Activated CD4-positive, alpha-beta T cell treated with anti-CD3 and anti-CD28 coated beads for 36 hours (primary cell): ENCODE measurements around the gene MYL6B. TPM values are rescaled to one million over a fixed set of nuclear protein-coding genes. Genes with fewer than 3 reads are reported as not detected.

Source experiments
- ATAC-seq: fragments of 200-7000 bp; cut with Tn5 transposase; one replicate; pipeline ENCODE4 v1.10.0; 2021; ENCODE audit warnings: mild to moderate bottlenecking, moderate library complexity
- CTCF ChIA-PET: fragments of 350-600 bp; sonication (Branson Sonifier 250); formaldehyde crosslinking; loops from one replicate; lab custom pipeline; 2021; ENCODE audit warnings: antibody characterized with exemption; lab: Charles Lee
- POLR2A ChIA-PET: fragments of 350-600 bp; sonication (Branson Sonifier 250); formaldehyde crosslinking; loops from one replicate; lab custom pipeline; 2021; ENCODE audit warnings: antibody characterized with exemption, inconsistent platforms; lab: Charles Lee
- DNase-seq: peaks from one replicate; pipeline ENCODE4 v3.0.0-alpha.2; 2020
- H3K27ac Mint-ChIP-seq: one replicate; pipeline ENCODE4 v1.8.0; 2021; ENCODE audit warnings: mixed read lengths
- H3K27me3 Mint-ChIP-seq: one replicate; pipeline ENCODE4 v1.8.0; 2021; ENCODE audit warnings: mixed read lengths
- H3K36me3 Mint-ChIP-seq: one replicate; pipeline ENCODE4 v1.8.0; 2021; ENCODE audit warnings: low read depth, mixed read lengths
- H3K4me1 Mint-ChIP-seq: one replicate; pipeline ENCODE4 v1.8.0; 2021; ENCODE audit warnings: mixed read lengths
- H3K4me3 Mint-ChIP-seq: one replicate; pipeline ENCODE4 v1.8.0; 2021; ENCODE audit warnings: mild to moderate bottlenecking, moderate library complexity, mixed read lengths
- H3K9me3 Mint-ChIP-seq: one replicate; pipeline ENCODE4 v1.8.0; 2021; ENCODE audit warnings: low read depth, mixed read lengths
- intact Hi-C, 2 experiments: fragments of 100-400 bp; cut with DNase I in 1 of 2; cut with micrococcal nuclease in 1 of 2; formaldehyde crosslinking; loops; one replicate each; pipeline versions ENCODE4 v1.14.2 to v1.15.1; 2022 to 2024; cut with DNase I, micrococcal nuclease
- total RNA-seq, 2 experiments: library from RNA; stranded (reverse); gene quantifications; one replicate each; pipeline ENCODE4 v1.2.3, GENCODE V29; 2021

The MYL6B gene
- total RNA-seq, 2 experiments from 2014 or later = 76.3 to 79.3 TPM

DNA sequence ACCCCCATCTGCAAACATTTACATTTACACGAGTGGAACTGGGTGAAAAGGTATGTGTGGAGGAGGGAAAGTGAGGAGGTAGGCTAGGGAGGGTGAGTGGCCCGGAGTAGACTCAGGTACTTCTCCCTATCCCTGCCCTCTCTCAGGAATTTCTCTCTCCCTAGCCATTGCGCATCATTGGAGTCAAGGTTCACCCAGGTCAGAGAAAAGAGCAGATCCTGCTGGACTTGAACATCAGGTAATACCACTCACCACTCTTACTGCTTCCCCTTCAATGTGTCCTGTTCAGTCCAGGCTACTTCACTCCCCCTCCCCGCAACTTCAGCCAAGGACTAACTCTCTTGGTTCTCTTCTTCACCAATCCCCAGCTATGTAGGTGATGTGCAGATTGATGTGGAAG is 21.5 kb upstream of the MYL6B start:
- no peaks in the 10 kb centered on the region for H3K27me3 Mint-ChIP-seq
- CTCF ChIA-PET = interaction anchor here (0.6 to 0.7 kb wide), 2 partner anchors 103 to 111 kb away, joined by 3 to 4 read pairs; no protein-coding TSS in a partner anchor
- POLR2A ChIA-PET = no interaction called here
- DNase-seq (no peak), ATAC-seq (no peak)
- intact Hi-C loops = no loop called here
- peaks cover 52% of the 10 kb centered on the region for H3K36me3 Mint-ChIP-seq
- no peaks in the 10 kb centered on the region for H3K9me3 Mint-ChIP-seq
- H3K27ac Mint-ChIP-seq = peak overlapping the region; percentile 43
- H3K4me3 Mint-ChIP-seq = peak overlapping the region; percentile 93
- peaks cover 57% of the 10 kb centered on the region for H3K4me1 Mint-ChIP-seq

DNA sequence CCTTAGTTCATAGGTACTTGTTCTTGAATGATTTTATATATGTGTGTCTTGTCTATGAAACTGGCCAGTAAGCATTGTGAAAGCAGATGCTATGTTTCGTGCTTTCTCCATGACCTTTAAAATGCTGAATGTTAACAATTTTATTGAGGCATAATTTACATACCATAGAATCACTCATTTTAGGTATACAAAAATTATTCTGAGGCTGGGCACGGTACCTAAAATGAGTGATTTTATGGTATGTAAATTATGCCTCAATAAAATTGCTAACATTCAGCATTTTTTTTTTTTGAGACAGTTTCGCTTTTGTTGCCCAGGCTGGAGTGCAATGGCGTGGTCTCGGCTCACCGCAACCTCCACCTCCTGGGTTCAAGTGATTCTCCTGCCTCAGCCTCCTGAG is 17.5 kb upstream of the MYL6B start:
- DNase-seq = no peak
- Mint-ChIP-seq H3K27me3 (no peaks in the 10 kb centered on the region), H3K27ac (no peak overlapping the region), H3K4me1 (peaks cover 63% of the 10 kb centered on the region), H3K36me3 (peaks cover 84% of the 10 kb centered on the region), H3K9me3 (no peaks in the 10 kb centered on the region), H3K4me3 (no peak overlapping the region)
- intact Hi-C loops = no loop called here
- ATAC-seq = no peak
- ChIA-PET POLR2A (no interaction called here), CTCF (interaction anchor here (1.1 kb wide), 1 partner anchor 10 kb away, joined by 5 read pairs; no protein-coding TSS in a partner anchor)

DNA sequence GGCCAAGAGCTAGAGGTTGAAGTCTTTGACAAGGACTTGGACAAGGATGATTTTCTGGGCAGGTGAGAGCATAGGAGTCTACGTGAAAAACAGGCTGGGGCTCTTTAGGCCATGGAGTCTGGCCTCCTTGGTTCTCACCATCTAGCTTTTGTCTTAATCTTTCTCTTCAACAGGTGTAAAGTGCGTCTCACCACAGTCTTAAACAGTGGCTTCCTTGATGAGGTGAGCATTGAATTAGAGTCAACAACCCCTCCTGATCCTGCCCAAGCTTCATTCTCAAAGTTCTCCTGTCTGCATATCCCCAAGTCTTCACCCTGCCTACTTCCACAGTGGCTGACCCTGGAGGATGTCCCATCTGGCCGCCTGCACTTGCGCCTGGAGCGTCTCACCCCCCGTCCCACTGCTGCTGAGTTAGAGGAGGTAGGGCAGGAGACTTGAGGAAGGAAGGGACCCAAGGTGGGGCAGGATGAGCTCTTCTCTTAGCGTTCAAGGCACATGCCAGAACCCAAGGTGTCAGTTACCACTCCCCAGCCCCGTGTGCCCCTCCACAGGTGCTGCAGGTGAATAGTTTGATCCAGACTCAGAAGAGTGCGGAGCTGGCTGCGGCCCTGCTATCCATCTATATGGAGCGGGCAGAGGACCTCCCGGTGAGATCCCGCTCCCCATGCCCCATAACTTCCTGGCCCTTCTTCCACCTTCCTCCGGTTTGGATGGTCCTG is 14.4 kb upstream of the MYL6B start:
- H3K4me1 Mint-ChIP-seq = peaks cover 53% of the 10 kb centered on the region
- intact Hi-C loops = no loop called here
- peaks cover 78% of the 10 kb centered on the region for H3K36me3 Mint-ChIP-seq
- DNase-seq (no peak), ATAC-seq (no peak)
- no peaks in the 10 kb centered on the region for H3K27me3 Mint-ChIP-seq
- H3K4me3 Mint-ChIP-seq = no peak overlapping the region
- H3K9me3 Mint-ChIP-seq = no peaks in the 10 kb centered on the region
- ChIA-PET POLR2A (interaction anchor here (0.6 to 1.6 kb wide), 3 partner anchors 11 to 13 kb away, joined by 3 to 5 read pairs (median 5); partner anchors contain the start of gene ESYT1), CTCF (interaction anchor here (1.0 to 1.9 kb wide), 6 partner anchors 10 to 20 kb away, joined by 3 to 7 read pairs (median 4); partner anchors contain the start of genes ESYT1, MYL6B and ZC3H10)
- H3K27ac Mint-ChIP-seq = peak overlapping the region; percentile 68

DNA sequence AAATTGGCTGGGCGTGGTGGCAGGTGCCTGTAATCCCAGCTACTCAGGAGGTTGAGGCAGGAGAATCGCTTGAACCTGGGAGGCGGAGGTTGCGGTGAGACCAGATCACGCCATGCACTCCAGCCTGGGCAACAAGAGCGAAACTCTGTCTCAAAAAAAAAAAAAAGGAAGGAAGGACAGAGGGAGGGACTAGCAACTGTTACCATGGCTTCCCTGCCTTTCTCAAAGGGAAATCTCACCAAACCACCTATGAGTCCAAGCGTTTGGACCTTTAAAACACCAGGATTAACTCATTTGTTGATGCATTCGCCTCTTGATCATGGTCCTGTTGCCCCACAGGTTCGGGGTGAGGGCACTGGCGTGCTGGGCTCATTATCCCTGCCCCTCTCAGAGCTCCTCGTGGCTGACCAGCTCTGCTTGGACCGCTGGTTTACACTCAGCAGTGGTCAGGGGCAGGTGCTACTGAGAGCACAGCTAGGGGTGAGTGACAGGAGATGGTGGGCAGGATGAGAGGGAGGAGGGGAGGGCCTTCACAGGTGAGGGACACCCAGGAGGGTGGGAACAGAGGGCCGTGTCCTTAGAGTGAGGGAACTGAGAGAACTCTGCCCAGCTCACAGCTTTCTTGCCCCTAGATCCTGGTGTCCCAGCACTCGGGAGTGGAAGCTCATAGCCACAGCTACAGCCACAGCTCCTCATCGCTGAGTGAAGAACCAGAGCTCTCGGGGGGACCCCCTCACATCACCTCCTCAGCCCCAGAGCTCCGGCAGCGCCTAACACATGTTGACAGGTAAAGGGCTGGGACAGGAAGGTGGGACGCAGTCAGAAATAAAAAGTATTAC is 10.2 kb upstream of the MYL6B start:
- Mint-ChIP-seq H3K9me3 (no peaks in the 10 kb centered on the region), H3K4me3 (no peak overlapping the region), H3K27ac (peak overlapping the region; percentile 83), H3K36me3 (peaks cover 71% of the 10 kb centered on the region), H3K27me3 (no peaks in the 10 kb centered on the region), H3K4me1 (peaks cover 42% of the 10 kb centered on the region)
- intact Hi-C loops = no loop called here
- CTCF ChIA-PET = interaction anchor here (0.7 to 2.0 kb wide), 4 partner anchors 10 to 157 kb away, joined by 3 to 6 read pairs (median 4); partner anchors contain the start of gene ESYT1
- POLR2A ChIA-PET = no interaction called here
- DNase-seq (no peak), ATAC-seq (no peak)

DNA sequence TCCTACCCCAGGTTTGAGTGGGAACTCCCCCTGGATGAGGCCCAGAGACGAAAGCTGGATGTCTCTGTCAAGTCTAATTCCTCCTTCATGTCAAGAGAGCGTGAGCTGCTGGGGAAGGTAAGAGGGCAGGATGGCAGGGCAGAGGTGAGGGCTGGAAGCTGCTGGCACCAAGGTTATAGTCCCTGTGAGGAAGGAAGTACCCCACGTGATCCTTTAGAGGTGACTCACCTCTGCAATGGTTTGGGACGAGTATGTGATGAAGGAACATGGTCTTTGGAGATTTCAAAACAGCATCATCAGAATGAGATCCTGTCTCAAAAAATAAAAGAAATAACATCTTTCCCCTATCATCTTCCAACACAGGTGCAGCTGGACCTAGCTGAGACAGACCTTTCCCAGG is 9.2 kb upstream of the MYL6B start:
- ATAC-seq = peak; percentile 74
- CTCF ChIA-PET = interaction anchor here (0.7 to 2.0 kb wide), 5 partner anchors 15 to 493 kb away, joined by 3 to 4 read pairs (median 3); partner anchors contain the start of gene ESYT1

DNA sequence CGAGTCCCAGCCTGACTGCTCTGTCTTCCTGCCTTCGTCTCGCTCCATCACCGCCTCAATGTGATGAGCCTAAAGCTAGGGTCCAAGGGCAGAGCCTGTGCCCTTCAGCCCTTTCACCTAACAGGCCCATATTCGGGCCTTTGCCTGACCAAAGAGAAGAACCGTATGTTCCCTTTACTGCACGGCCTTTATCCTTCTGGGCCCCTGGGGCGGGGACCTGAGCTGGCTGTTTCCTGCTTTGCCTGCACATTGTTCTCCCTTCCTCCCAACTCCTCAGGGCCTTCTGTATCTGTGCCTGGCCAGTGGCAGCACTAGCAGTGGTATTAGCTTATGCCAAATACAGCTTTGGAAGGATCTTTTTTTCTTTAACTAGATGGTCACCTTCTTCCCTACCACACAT is 8.5 kb upstream of the MYL6B start:
- DNase-seq = no peak
- intact Hi-C loops = no loop called here
- Mint-ChIP-seq H3K27me3 (no peaks in the 10 kb centered on the region), H3K4me3 (no peak overlapping the region), H3K36me3 (peaks cover 54% of the 10 kb centered on the region), H3K27ac (peak overlapping the region; percentile 32), H3K4me1 (peaks cover 25% of the 10 kb centered on the region), H3K9me3 (no peaks in the 10 kb centered on the region)
- ChIA-PET CTCF (interaction anchor here (0.6 to 1.2 kb wide), 6 partner anchors 16 to 492 kb away, joined by 3 read pairs; partner anchors contain the start of gene ESYT1), POLR2A (interaction anchor here (0.6 kb wide), 1 partner anchor 29 kb away, joined by 3 read pairs; no protein-coding TSS in a partner anchor)
- ATAC-seq = no peak

More for the DNA sequence above, 9.2 kb upstream of the MYL6B start:
- POLR2A ChIA-PET = interaction anchor here (0.6 to 0.9 kb wide), 4 partner anchors 15 to 327 kb away, joined by 3 to 4 read pairs (median 3); partner anchors contain the start of gene ESYT1
- H3K27ac Mint-ChIP-seq = peak overlapping the region; percentile 83
- peaks cover 61% of the 10 kb centered on the region for H3K36me3 Mint-ChIP-seq
- H3K27me3 Mint-ChIP-seq = no peaks in the 10 kb centered on the region
- intact Hi-C loops = no loop called here
- H3K4me3 Mint-ChIP-seq = no peak overlapping the region
- no peak for DNase-seq
- no peaks in the 10 kb centered on the region for H3K9me3 Mint-ChIP-seq
- peaks cover 31% of the 10 kb centered on the region for H3K4me1 Mint-ChIP-seq

DNA sequence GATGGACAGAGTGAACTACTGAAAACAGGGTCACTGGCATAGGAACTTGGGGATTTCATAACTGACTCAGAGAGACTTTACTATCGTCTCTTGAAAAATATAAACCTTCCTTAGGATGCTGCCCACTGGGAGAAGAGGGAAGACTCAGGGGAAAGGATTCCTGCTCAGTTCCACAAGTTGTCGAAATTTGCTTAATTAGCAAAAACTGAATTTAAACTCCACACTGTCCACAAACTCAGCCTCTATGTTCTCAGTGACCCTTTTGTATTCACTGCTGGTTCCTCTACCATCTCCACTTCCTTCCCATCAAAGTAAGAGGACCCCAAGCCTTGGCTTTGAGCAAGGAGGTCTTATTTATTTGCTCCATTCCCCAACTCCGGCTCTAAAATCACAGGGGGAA is 7.2 kb upstream of the MYL6B start:
- Mint-ChIP-seq H3K27me3 (no peaks in the 10 kb centered on the region), H3K9me3 (no peaks in the 10 kb centered on the region), H3K4me1 (peaks cover 26% of the 10 kb centered on the region), H3K4me3 (no peak overlapping the region), H3K36me3 (peaks cover 43% of the 10 kb centered on the region), H3K27ac (peak overlapping the region; percentile 31)
- intact Hi-C loops = no loop called here
- DNase-seq (no peak), ATAC-seq (no peak)
- ChIA-PET CTCF (no interaction called here), POLR2A (no interaction called here)

DNA sequence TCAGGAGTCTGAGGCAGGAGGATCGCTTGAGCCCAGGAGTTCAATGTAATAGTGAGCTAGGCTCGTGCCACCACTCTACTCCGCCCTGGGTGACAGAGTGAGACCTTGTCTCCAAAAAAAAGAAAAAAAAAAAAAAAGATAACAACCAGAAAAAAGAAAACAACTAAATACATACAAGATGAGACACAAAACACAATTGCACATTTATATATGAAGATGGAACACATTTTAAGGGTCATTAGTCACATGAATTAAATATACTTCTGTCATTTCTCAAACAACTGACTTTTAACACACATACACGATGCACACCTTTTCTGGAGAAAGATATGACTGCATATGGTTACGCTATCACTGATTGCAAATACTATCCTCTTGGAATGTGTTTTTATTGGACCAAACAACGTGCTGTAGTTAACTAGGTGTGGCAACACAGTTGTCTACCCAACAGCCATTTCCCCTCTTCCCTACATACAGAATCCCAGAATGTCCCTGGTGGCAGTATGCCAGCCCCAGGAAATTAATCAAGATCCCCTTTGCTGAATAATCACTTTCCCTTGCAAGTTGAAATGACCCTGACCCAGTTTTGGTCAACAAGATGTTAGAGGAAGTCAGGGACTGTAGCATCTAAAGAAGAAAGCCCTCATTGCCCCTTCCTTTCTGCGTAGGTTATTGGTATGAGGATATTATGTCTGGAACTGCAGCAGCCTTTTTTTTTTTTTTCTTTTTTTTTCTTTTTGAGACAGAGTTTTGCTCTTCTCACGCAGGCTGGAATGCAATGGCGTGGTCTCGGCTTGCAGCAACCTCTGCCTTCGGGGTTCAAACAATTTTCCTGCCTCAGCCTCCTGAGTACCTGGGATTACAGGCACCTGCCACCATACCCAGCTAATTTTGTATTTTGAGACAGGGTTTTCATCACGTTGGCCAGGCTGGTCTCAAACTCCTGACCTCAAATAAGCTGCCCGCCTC is 5.6 kb upstream of the MYL6B start:
- Mint-ChIP-seq H3K36me3 (peaks cover 32% of the 10 kb centered on the region), H3K27ac (peak overlapping the region; percentile 9), H3K9me3 (no peaks in the 10 kb centered on the region), H3K27me3 (no peaks in the 10 kb centered on the region), H3K4me3 (no peak overlapping the region), H3K4me1 (peaks cover 31% of the 10 kb centered on the region)
- no peak for DNase-seq
- no peak for ATAC-seq
- intact Hi-C loops = no loop called here
- POLR2A ChIA-PET = no interaction called here
- CTCF ChIA-PET = interaction anchor here (0.7 to 1.1 kb wide), 2 partner anchors 30 to 112 kb away, joined by 3 read pairs; partner anchors contain the start of gene RPL41

DNA sequence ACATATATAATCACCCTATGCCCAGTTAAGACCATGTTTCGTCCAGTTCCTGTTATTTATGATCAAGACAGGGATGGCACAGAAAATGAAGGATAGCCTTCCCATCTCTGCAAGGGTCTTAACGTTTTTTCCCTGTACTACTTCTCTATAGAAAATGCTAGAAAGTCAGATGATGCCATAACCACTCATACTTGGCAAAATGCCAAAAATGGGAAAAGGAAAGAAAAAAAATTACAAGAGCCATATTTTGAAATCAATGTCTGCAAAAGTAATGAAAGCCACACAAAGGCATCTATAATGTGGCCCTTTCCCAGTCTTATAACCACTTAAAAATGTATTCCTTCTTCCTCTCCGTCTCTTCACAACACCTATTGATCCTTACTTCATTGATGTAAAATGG is 1.8 kb upstream of the MYL6B start:
- ATAC-seq (no peak), DNase-seq (no peak)
- CTCF ChIA-PET = interaction anchor here (1.0 to 2.0 kb wide), 5 partner anchors 11 to 31 kb away, joined by 3 to 18 read pairs (median 6); partner anchors contain the start of gene ESYT1
- no peaks in the 10 kb centered on the region for H3K27me3 Mint-ChIP-seq
- no peaks in the 10 kb centered on the region for H3K9me3 Mint-ChIP-seq
- H3K36me3 Mint-ChIP-seq = peaks cover 4% of the 10 kb centered on the region
- POLR2A ChIA-PET = interaction anchor here (0.5 to 1.9 kb wide), 5 partner anchors 13 to 533 kb away, joined by 3 to 13 read pairs (median 5); partner anchors contain the start of gene ESYT1
- intact Hi-C loops = loop anchor here (5.0 to 10.0 kb wide), 2 partner anchors 37 to 934 kb away; partner anchors contain the start of genes NAB2 (in 1 of the 2) and SMARCC2 (in 1 of the 2)
- peak overlapping the region; percentile 88 for H3K4me3 Mint-ChIP-seq
- H3K4me1 Mint-ChIP-seq = peaks cover 23% of the 10 kb centered on the region
- peak overlapping the region; percentile 99 for H3K27ac Mint-ChIP-seq

DNA sequence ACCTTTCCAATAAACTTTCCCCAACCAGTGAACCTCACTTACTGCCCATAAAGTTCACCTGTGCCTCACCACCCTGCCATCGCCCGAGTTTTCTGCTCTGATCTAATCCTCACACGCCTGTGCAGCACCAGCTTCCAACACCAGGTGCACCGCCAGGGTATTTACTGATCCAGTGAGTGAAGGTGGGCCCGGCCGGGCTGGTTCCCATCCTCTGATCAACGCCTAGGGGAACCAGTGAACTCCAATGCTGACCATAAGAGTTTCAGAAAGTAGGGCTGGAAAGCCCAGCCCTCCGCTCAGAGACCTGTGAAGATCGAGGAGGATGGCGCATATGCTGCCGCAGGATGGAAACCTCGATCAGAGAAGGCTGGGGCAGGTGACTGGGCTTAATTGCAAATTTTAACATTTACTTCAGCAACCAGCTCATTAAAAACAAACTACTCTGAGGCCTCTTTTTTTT is 685 bp upstream of the MYL6B start:
- POLR2A ChIA-PET = interaction anchor here (0.5 to 1.9 kb wide), 6 partner anchors 9 to 39 kb away, joined by 3 to 13 read pairs (median 5); partner anchors contain the start of genes ESYT1, RPL41 and ZC3H10
- H3K4me3 Mint-ChIP-seq = peak overlapping the region; percentile 88

More for the DNA sequence above, 685 bp upstream of the MYL6B start:
- CTCF ChIA-PET = interaction anchor here (0.5 to 2.0 kb wide), 15 partner anchors 9 to 405 kb away, joined by 3 to 18 read pairs (median 5); partner anchors contain the start of genes ESYT1, SMARCC2 and ZC3H10
- Mint-ChIP-seq H3K27me3 (no peaks in the 10 kb centered on the region), H3K27ac (peak overlapping the region; percentile 99), H3K4me1 (peaks cover 23% of the 10 kb centered on the region), H3K9me3 (no peaks in the 10 kb centered on the region), H3K36me3 (peaks cover 7% of the 10 kb centered on the region)
- DNase-seq (peak; percentile 86), ATAC-seq (peak; percentile 69)
- intact Hi-C loops = loop anchor here (1.0 to 10.0 kb wide), 15 partner anchors 23 to 933 kb away; partner anchors contain the start of genes ESYT1 (in 2 of the 2), PA2G4 (in 2 of the 2), SMARCC2 (in 2 of the 2) and ANKRD52 (in 1 of the 2)
